GM19035 (cell line): ENCODE measurements around the gene MT1F.

Experiments used
- ATAC-seq: cut with Tn5 transposase; IDR thresholded peaks from one replicate; pipeline ENCODE4 v1.9.1; 2021; ENCODE audit not compliant: unreplicated experiment

MT1F gene

DNA sequence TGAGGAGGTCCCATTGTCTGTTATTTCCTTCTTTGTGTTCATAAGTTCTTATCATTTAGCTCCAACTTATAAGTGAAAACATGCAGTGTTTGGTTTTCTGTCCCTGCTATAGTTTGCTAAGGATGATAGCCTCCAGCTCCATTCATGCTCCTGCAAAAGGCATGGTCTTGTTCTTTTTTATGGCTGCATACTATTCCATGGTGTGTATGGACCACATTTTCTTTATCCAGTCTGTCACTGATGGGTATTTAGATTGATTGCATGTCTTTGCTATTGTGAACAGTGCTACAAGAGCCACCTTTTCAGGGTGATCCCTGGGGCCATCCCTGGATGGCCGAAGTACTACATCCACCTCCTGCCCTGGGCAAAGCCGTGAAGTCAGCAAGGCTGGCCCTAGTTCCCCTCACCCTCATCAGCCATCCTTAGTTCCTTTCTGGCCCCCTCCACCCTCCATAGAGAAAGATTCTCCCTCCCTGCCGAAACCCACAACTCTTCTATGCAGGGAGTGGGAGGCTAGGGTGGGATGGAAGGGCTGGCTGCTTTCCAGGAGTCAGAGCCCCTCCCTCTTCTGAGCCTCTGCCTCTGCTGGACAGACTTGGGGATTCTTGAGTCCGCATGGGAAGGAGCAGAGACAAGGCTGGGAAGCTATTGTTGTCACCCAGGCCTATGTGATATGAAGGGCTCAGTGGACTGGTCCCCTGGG is 32.8 kb downstream of the MT1F start:
- no peak for ATAC-seq

DNA sequence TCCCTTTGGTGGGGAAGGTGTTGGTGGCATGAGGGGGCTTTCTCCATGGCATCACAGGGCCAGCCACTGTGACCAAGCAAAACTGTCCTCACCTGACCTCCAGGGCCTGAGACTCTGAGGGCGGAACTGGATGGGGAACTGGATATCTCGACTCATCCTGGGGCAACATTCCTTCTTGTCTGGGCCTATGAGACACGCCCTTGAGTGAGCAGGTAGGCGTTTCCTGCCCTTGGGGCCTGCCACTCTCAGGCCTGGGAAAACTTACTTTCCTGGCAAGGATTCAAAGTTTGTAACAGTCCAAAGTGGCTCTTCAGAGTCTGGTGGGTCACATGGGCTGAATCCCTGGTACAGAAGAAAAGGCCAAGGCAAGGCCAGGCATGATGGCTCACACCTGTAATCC is 34.1 kb downstream of the MT1F start:
- ATAC-seq, result no peak

DNA sequence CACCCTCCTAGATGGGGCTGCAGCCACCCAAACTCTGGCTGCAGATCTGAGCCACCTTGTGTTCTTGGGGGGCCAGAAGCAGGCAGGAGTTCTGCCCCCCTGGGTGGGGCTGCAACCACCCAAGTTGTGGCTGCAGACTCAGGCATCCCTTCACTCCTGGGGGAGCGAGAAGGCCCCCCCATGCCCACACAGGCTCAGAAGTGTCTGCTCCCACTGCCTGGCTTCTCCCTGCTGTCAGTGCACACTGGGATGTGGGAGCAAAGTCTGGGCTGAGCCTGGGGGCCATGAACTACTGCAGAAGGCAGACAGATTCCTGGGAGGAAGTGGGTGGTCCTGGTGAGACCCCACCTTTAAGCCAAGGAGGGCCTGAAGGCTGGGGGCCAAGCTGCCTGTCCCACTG is 37.5 kb downstream of the MT1F start:
- ATAC-seq, result no peak

DNA sequence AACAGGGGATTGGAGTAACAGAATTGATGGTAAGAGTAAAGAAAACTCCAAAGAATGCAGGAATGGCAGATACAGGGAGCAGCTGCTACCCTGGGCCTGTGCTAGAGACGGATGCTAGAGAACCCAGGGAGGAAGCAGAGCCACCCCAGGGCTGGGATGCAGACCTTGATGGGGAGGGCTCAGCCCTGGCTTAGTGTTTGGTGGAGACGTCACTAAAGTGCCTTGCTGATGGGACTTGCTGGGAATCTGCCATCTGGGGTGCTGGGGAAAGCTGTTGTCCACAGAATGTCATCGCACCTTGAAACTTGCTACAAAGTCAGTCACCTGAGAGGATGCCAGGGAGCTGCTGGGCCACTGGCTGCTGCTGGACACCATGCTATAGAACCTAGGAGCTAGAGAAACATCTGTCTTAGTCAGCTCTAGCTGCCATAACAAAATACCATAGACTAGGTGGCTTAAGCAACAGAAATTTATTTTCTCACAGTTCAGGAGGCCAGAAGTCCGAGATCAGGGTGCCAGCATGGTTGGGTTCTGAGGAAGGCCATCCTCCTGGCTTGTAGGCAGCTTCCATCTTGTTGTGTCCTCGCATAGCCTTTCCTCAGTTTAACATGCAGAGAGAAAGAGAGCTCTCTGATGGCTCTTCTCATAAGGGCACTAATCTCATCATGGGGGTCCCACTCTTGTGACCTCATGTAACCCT is 39.8 kb downstream of the MT1F start:
- ATAC-seq, result no peak

DNA sequence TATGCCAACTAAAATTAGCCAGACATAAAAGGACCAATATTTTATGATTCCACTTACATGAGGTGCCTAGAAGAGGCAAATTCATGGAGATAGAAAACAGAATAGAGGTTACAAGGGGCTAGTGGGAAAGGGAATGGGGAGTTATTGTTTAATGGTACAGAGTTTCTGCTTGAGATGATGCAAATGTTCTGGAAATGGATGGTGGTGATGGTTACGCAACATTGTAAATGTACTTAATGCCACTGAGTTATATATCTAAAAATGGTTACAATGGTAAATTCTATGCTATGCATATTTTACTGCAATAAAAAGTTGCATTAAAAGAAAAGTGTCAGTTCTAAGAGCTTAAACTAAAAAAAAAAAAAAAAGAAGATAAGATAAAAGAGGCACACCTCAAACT is 42.4 kb downstream of the MT1F start:
- ATAC-seq, result no peak

GRCh38 chr16:56700631-56701030 is 42.9 kb downstream of the MT1F start:
- ATAC-seq, result no peak

DNA sequence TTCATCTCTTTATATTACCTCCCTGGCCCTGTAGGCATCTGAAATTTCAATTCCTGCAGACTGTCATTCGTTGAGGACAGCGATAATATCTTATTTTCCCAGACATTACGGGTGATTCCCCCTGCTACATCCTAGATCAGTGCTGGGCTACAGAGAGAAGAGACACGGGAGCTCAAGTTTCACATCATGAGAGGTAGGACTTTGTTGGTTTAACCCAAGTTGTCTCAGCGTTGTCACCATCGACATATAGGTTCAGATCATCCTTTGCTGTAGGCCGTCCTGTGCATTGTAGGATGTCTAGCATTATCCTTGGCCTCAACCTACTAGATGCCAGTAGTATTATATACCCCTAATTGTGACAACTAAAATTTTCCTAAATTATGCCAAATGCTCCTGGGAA is 43.8 kb downstream of the MT1F start:
- ATAC-seq, result no peak

DNA sequence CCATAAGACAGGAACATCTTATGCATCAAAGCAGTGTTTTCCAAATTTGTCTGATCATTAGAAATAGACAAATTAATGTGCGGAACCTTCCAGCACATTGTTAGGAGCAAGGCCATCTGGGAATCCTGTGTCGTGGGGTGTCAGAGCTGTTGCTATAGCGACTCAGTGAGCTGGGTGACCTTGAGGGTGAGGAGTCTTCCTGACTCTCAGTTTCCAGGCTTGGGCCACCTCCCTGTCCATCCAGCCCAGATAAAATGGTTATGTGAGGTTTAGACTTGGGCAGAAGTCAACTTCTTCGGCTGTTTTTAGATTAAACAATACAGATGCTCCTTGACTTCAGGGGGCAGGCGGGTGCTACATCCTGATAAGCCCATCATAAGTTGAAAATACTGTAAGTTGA is 45.1 kb downstream of the MT1F start:
- ATAC-seq, result no peak
